HCT116 (cell line): ENCODE results near the gene ZNF761. TPM values are rescaled to one million over a fixed set of nuclear protein-coding genes. Genes with fewer than 3 reads are reported as not detected.

Experiments used
- ATF3 ChIP-seq: IDR thresholded peaks from 2 replicates; pipeline ENCODE4 v1.6.1; 2012
- CEBPB ChIP-seq: IDR thresholded peaks from 2 replicates; pipeline ENCODE4 v1.6.1; 2012; ENCODE audit warnings: low read depth
- EZH2 ChIP-seq: fragments of 200-600 bp; sonication (generic); IDR thresholded peaks from 2 replicates; pipeline ENCODE4 v1.6.1; 2017; ENCODE audit warnings: antibody characterized with exemption, mixed run types
- FOSL1 ChIP-seq: IDR thresholded peaks from 2 replicates; pipeline ENCODE4 v1.6.1; 2012; ENCODE audit warnings: low read depth
- JUND ChIP-seq: IDR thresholded peaks from 2 replicates; pipeline ENCODE4 v1.6.1; 2012
- SRF ChIP-seq: IDR thresholded peaks from 2 replicates; pipeline ENCODE4 v1.6.1; 2012; ENCODE audit warnings: low read depth
- total RNA-seq: library from RNA; stranded (reverse); gene quantifications from one replicate; pipeline ENCODE4 v1.2.1, GENCODE V29; 2021; ENCODE audit not compliant: unreplicated experiment

Gene ZNF761
- total RNA-seq, 1 experiment from 2014 or later = 8.8 TPM

GRCh38 chr19:53506728-53507127 lies 74.9 kb downstream of the ZNF761 start (continued):
- no peak for TF ChIP-seq SRF
- no peak for TF ChIP-seq EZH2
- no peak for TF ChIP-seq FOSL1
- TF ChIP-seq ATF3 = no peak
- no peak for TF ChIP-seq JUND
- TF ChIP-seq CEBPB = no peak

Other genes with a start within 250 kb of the ZNF761 start
- gene ZNF665, start 238.6 kb upstream of the ZNF761 start, total RNA-seq = 0.44 TPM
- 0.34 TPM for gene ZNF677, start 177.1 kb upstream of the ZNF761 start, total RNA-seq
- gene VN1R2, start 173.7 kb upstream of the ZNF761 start, total RNA-seq = not detected
- gene VN1R4, start 164.3 kb upstream of the ZNF761 start, total RNA-seq = not detected
- gene ZNF845, start 98.2 kb upstream of the ZNF761 start, total RNA-seq = 5.4 TPM
- gene ZNF525, start 66.3 kb upstream of the ZNF761 start, total RNA-seq = 10.2 TPM
- gene ZNF765, start 36.8 kb upstream of the ZNF761 start, total RNA-seq = 6.7 TPM
- gene ZNF813, start 35.7 kb downstream of the ZNF761 start, total RNA-seq = not detected
- gene ZNF331, start 106.2 kb downstream of the ZNF761 start, total RNA-seq = 0.59 TPM
- not detected for gene DPRX, start 200.0 kb downstream of the ZNF761 start, total RNA-seq